Measurements from ENCODE around the gene RHOT2. TPM values are rescaled to one million over a fixed set of nuclear protein-coding genes. Genes with fewer than 3 reads are reported as not detected.

The RHOT2 gene
- total and polyA plus RNA-seq, 10 of the 15 experiments (the other 5 are each of a cell fraction or from before 2014, with no cell fraction given) = 3.7 to 174 (median 69.8) TPM

GRCh38 chr16:709566-710499 is 41.9 kb downstream of the RHOT2 start:
- no TSS peak for BruUV-seq (replicated peaks)
- FAIRE-seq (no peak), DNase-seq (ENCODE audit: low read depth, low spot score) (no peak), ATAC-seq (no peak)
- TF ChIP-seq HDAC2 (IDR thresholded peaks at IDR 0.05) = no peak
- no peak for TF ChIP-seq BACH1 (IDR thresholded peaks at IDR 0.05; ENCODE audit: borderline replicate concordance)
- TF ChIP-seq BCL11A (IDR thresholded peaks at IDR 0.05; ENCODE audit: low read depth, low read length) = no peak
- no peak for TF ChIP-seq CBX5 (IDR thresholded peaks at IDR 0.05; ENCODE audit: low read depth)
- no peak for TF ChIP-seq HDGF (IDR thresholded peaks at IDR 0.05)
- no peak for TF ChIP-seq MTA2 (IDR thresholded peaks at IDR 0.05; ENCODE audit: low read depth)
- no peak for TF ChIP-seq RELB (IDR thresholded peaks at IDR 0.05; ENCODE audit: low read depth)
- TF ChIP-seq NR2C2 (IDR thresholded peaks at IDR 0.05; ENCODE audit: borderline replicate concordance, control insufficient read depth, insufficient read length, low read depth) = no peak
- TF ChIP-seq GATAD2B (conservative IDR thresholded peaks at IDR 0.05; ENCODE audit: low read depth) = no peak
- TF ChIP-seq, protein P1, sequence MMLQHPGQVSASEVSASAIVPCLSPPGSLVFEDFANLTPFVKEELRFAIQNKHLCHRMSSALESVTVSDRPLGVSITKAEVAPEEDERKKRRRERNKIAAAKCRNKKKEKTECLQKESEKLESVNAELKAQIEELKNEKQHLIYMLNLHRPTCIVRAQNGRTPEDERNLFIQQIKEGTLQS (IDR thresholded peaks at IDR 0.05; ENCODE audit: borderline replicate concordance, extremely low read depth, low read depth, low read length) = no peak
- no peak for TF ChIP-seq ETV6 (conservative IDR thresholded peaks at IDR 0.05 in 1 of 2, IDR thresholded peaks at IDR 0.05 in 1 of 2; ENCODE audit: borderline replicate concordance in 1 of 2, low read depth in 1 of 2)
- TF ChIP-seq MEF2B (IDR thresholded peaks at IDR 0.05; ENCODE audit: partially characterized antibody, poor library complexity, severe bottlenecking) = no peak
- peak; percentile 84 for TF ChIP-seq BMI1 (IDR thresholded peaks at IDR 0.05; ENCODE audit: borderline replicate concordance)
- TF ChIP-seq NBN (IDR thresholded peaks at IDR 0.05) = no peak
- no peak for TF ChIP-seq KAT2A (conservative IDR thresholded peaks at IDR 0.05; ENCODE audit: control insufficient read depth, low read depth, low read length)
- TF ChIP-seq ZBTB40 (IDR thresholded peaks at IDR 0.05; ENCODE audit: borderline replicate concordance) = peak; percentile 43
- Histone ChIP-seq H3K4me1 (ENCODE audit: control insufficient read depth, insufficient read depth, low read length) (no peaks in the 10 kb centered on the region), H3K36me3 (ENCODE audit: control insufficient read depth in 2 of 2, insufficient read depth in 2 of 2, low read length in 1 of 2) (no peaks in the 10 kb centered on the region), H3K27me3 (replicated peaks in 1 of 2; ENCODE audit: control insufficient read depth in 2 of 2, insufficient read depth in 2 of 2, low read length in 1 of 2) (no peaks in the 10 kb centered on the region; a peak in 2 of 4 replicates), H3K27ac (ENCODE audit: control insufficient read depth, insufficient read depth) (no peak overlapping the region), H2AFZ (ENCODE audit: control insufficient read depth, low read depth, low read length) (no peak overlapping the region), H3K79me2 (ENCODE audit: control insufficient read depth, insufficient read depth, low read length) (no peaks in the 10 kb centered on the region), H3K9me3 (replicated peaks; ENCODE audit: control insufficient read depth, insufficient read depth, low read length) (no peaks in the 10 kb centered on the region), H3K4me2 (ENCODE audit: control insufficient read depth, insufficient read depth) (no peak overlapping the region), H4K20me1 (ENCODE audit: control insufficient read depth, insufficient read depth) (no peaks in the 10 kb centered on the region), H3K4me3 (no peak overlapping the region), H3K9ac (ENCODE audit: control insufficient read depth, insufficient read depth, low read length) (no peak overlapping the region)
- POLR2A ChIA-PET = no interaction called here
- RAD21 ChIA-PET (ENCODE audit: unreplicated experiment) = interaction anchor here (0.5 kb wide), 1 partner anchor 316 kb away, joined by 4 read pairs; no protein-coding TSS in a partner anchor
- intact Hi-C loops (cut with micrococcal nuclease; ENCODE audit: unreplicated experiment) (loop anchor here (2.0 kb wide), 1 partner anchor 393 kb away; no protein-coding TSS in a partner anchor), in situ Hi-C loops (cut with MboI) (loop anchor here (5.0 kb wide), 1 partner anchor 77 kb away; the partner anchor contains the start of genes CHTF18 and RPUSD1)
- CTCF ChIA-PET = interaction anchor here (1.0 to 1.3 kb wide), 3 partner anchors 14 to 75 kb away, joined by 4 to 5 read pairs (median 5); no protein-coding TSS in a partner anchor
- SMC1A ChIA-PET (ENCODE audit: uncharacterized antibody, unreplicated experiment) = no interaction called here
- WGBS (ENCODE audit: insufficient coverage, insufficient replicate concordance, low lambda C conversion rate, missing lambda C conversion rate) = 30% methylated on average over 30 of the region's 30 CpGs

Measured in GM12878 (cell line).